Sciatic nerve (tissue), 2 donors: ENCODE results near the gene TMEM218. TPM values are rescaled to one million over a fixed set of nuclear protein-coding genes. Genes with fewer than 3 reads are reported as not detected.
"Not testable (repeated sequence)": the region's sequence is repeated elsewhere in the genome, so short reads cannot be mapped to it uniquely, and the experiment has no call there.

Experiments used
- ATAC-seq: fragments of 200-7000 bp; cut with Tn5 transposase; one replicate; pipeline ENCODE4 v1.9.1; 2020; ENCODE audit warnings: mild to moderate bottlenecking, moderate library complexity
- DNase-seq: peaks from one replicate; pipeline ENCODE4 v3.0.0-alpha.2; 2020; ENCODE audit warnings: low spot score
- intact Hi-C: fragments of 100-400 bp; cut with DNase I; formaldehyde crosslinking; loops from one replicate; pipeline ENCODE4 v1.14.2; 2022
- total RNA-seq: library from RNA; stranded (reverse); fragmentation: NEBNext Ultra II Directional; extraction: Animal tissue kit (Norgen Biotek cat#: 25700); gene quantifications from one replicate; pipeline ENCODE4 v1.2.1, GENCODE V29; 2021
- donor health status: DM: no; HTN: no; CAD: no.
- donor health status: DM: no; HTN: no; CAD: no.

The TMEM218 gene
- total RNA-seq, 1 donor from 2014 or later = 15.2 TPM

DNA sequence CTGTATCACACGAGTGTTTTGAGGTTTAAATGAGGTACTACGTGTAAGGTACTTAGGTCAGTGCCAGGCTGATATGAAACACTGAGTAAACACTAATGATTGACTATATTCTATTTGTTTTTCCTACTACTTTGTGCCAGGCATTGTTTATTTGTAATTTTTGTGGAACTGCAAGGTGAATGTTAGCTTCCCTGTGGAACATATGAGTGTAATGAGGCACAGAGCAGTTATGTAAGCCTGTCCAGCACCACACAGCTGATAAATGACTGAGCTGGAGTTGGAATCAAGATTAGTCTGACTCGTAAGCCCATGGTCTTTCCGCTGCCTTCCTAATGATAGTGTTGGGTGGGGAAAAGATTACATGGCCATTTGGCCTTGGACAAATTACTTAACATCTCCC, 42.4 kb downstream of the TMEM218 start:
- ATAC-seq (no peak), DNase-seq (no peak)
- intact Hi-C loops = no loop called here

DNA sequence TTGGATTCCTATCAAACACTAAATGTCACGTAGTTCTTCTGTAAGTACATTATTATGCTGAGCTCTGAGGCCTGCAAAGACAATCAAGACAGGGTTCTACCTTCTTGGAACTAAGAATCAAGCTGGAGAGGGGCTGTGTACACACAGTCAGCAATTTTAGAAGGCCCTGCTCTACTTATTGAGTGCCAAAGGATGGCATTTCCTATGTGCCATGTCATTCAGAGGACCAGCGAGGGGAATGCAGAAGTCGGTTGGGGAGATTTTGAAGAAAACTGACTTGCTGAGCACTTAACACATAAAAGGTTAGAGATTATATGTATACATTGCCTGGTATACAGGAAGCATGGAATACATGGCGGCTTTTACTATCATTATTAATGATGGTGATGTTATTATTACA, 43.1 kb downstream of the TMEM218 start:
- DNase-seq (no peak), ATAC-seq (no peak)
- intact Hi-C loops = no loop called here

DNA sequence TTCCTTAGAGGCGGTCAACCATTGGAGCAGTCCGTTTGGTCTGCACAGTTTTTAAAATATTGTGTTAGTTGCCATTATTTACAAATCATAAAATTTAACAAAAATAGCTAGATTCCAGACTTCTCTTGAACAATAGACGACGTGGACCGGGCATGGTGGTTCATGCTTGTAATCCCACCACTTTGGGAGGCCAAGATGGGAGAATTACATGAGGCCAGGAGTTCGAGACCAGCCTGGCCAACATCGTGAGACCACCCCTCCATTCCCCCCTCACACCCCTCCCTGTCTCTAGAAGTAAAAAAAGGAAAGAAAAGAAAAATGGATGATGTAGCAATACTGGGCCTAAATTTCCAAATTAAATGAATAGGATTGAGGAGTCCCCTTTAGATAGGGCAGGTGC, 47.4 kb downstream of the TMEM218 start:
- DNase-seq (no peak), ATAC-seq (no peak)
- intact Hi-C loops = no loop called here

DNA sequence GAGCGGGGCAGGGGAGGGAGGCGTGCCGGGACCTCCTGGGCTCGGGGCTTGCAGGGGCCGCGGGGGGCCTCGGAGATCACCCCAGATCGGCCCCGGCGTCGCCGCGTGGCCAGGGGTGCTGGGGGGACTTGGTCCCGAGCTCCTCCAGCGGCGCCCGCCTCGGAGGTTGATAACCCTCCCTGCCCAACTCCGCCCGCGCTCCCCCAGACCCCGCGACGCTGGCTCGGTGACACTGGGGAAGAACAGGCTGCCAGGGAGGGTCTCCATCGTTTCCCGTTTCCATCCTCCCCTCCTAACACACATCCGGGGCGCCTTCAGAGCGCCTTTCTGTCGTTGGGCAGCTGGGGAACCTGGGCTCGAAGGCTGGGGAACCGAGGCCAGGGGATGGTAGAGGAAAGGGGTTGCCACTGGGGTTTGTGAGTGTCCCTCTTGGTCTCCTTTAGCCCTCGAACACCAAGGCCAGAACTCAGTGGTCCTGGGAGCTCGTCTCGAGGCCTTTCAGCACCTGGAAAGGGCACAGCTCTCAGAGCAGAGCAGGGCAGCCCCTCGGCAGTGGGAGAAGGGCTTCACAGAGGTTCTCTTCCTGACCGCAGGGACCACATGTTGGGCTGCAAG, 47.9 kb downstream of the TMEM218 start:
- peak; percentile 10 for ATAC-seq
- intact Hi-C loops = no loop called here
- no peak for DNase-seq

DNA sequence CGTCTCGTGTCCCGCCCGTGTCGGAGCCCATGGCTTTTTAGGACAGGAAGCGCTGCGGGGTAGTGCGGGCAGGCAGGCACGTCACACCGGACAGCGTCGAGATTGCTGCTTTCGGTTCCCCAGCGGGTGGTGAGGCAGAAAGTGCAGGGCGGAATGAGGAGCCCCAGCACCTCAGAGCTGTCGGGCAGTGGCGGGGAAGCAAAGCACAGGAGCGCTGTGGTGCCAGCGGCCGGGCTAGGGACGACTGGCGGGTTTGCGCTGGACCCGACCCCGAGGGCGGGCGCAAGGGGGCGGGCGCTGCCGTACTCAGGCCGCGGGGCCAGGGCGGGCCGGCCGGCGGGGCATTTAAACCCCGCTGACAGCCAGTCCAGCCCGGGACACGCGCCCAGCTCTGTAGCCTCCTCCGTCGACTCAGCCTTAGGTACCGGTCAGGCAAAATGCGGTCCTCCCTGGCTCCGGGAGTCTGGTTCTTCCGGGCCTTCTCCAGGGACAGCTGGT, 48.4 kb downstream of the TMEM218 start, which contains the start of gene SLC37A2:
SLC37A2 (plus strand) TSS at position 375 of the 498 bp plus-strand sequence; CDS start at position 438, 63 bp downstream.
- DNase-seq (peak; percentile 76), ATAC-seq (peak; percentile 95)
- intact Hi-C loops = no loop called here

DNA sequence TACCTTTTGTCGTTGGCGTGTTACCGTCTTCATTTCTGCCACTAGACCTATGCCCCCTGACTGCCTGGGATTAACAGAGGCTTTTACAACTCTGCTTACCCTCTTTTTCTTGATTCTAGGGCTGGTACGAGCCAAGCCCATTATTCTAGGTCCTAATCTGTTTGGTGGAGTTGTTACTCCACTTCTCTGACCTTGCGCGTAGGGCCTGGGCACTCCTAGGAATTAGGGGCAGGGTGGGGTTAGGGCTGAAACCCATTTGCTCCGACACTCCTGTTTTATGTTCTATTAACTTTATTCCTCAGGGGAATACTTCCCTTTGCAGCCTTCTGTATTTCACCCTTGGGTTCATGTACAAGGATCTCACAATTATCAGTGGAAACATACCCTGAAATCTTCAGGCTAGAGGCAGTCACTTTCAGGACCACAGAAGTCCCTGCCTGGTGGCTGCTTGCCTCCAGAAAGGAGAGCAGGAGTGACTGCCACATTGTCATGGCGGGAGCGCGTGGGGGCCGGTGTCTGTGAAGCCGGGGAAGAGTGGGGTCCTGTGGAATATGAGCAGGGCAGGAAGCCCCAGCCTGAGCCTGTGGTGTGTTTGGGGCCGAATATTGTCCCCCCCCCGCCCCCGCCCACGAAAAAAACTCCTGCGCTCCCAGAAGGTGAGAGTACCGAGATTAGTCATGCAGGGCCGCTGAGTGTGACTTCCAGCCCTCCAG, 49.1 kb downstream of the TMEM218 start:
- ATAC-seq = peak; percentile 62
- no peak for DNase-seq
- intact Hi-C loops = no loop called here

DNA sequence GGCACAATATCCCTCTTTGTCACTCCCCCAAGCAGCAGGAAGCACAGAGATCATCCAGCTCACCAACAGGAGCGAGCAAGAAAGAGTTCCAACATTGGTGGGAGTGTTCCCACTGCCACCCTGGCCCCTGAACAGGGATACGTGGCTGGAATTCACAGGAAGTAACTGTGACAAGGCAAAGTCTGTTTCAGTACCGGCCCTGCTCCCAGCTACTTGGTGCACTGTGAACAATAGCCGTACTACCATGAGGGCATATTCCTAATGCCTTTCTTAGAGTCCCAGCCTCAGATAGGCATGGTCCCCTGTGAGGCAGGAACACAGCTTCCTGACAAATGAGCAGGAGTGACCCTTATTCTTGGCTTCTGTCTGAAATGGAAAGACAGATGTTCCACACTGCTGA, 50.1 kb downstream of the TMEM218 start:
- intact Hi-C loops = no loop called here
- DNase-seq = no peak
- no peak for ATAC-seq

DNA sequence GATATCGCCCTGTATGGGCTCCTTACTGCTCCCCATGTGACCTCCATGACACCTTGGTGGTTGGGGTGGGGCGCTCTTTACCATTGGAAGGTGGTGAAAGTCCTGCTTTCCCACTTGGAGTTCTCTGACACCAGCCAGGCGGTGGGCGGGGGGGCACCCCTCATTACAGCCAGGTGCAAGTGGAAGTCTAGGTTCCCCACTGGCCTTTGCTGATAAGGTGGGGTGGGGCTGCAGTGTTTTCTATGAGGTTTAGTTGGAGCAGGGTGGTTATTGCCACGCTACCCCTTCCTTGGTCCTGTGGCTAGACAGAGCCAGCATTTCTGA, 53.8 kb downstream of the TMEM218 start:
- DNase-seq = no peak
- no peak for ATAC-seq
- intact Hi-C loops = no loop called here

DNA sequence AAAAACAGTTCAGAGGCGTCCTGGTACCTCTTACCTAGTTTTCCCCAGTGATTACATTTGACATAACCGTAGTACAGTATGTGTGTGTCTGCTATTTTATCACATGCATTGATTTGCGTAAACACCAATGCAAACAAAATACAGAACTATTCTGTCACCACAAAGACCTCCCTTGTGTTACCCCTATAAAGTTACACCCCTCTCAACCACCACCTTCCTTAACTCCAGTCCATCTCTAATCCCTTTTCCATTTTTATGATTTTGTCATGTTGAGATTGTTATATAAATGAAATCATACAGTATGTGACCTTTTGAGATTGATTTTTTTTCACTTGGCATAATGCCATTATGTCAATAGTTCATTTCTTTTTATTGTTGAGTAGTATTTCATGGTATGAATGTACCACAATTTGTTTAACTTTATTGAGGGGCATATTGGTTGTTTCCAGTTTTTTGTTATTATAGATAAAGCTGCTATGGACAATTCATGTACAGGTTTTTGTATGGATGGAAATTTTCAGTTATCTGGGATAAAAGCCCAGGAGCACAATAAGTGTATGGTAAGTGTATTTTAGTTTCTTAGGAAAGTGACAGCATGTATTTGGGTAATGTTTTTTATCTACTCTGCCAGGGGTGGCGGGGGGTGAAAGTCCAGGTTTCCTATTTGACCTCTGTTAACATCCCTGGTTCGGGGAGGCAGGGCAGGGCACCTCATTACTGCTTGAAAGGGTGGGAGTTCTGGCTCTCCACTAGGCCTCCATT, 54.3 kb downstream of the TMEM218 start:
- no peak for ATAC-seq
- intact Hi-C loops = no loop called here
- DNase-seq = no peak

DNA sequence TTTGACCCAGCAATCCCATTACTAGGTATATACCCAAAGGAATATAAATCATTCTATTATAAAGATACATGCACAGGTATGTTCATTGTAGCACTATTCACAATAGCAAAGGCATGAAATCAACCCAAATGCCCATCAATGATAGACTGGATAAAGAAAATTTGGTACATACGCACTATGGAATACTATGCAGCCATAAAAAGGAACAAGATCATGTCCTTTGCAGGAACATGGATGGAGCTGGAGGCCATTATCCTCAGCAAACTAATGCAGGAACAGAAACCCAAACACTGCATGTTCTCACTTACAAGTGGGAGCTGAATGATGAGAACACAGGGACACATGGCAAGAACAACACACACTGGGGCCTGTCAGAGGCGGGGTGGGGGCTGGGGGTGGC, 55.3 kb downstream of the TMEM218 start:
- ATAC-seq, DNase-seq, intact Hi-C loops: not testable (repeated sequence)

DNA sequence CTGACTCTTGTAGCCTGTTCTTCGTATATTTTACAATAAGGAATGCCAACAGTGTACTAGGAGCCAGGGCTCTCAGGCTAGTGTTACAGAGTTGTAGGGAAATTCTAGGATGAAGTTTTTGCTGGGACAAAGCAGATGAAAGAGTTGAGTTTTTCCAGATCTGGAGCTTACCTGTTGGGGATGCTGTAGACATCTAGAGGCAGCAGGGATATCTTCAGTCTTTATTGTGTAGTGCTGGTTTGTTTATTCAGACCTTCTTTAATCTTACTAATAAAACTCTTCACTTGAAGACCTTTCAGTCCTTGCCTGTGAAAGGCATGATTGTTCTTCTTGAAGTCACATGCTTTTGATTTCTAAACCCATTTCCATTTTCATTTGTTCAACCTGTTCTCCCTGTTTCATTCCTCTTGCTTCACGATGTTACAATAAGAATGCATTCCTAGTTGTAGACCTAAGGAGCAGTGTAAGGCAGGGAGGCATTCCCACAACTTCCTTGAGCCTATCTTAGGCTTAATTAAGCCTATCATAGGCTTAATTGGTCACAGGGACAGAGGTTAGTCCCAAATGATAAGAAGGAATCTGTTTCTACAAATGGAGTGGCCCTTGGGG, 56.2 kb downstream of the TMEM218 start:
- intact Hi-C loops = no loop called here
- no peak for DNase-seq
- ATAC-seq = no peak

DNA sequence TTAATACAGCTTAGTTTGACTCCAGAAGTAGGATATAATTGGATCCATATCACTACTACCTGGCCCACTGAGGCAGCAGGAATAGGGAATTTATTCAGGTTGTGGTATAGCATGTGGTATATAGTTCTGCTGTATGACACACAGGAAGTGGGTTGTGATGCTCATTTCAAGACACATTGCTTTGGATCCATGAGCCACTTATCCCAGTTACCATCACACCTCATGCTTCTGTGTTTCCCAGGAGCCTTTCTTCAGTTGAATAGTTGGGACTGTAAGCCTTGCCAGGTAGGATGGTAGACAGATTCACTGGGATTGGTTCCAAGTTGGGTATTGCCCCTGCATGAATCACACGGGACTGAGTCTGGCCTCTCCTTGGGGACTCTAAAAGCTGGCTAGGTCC, 58.3 kb downstream of the TMEM218 start:
- ATAC-seq (no peak), DNase-seq (no peak)
- intact Hi-C loops = no loop called here

DNA sequence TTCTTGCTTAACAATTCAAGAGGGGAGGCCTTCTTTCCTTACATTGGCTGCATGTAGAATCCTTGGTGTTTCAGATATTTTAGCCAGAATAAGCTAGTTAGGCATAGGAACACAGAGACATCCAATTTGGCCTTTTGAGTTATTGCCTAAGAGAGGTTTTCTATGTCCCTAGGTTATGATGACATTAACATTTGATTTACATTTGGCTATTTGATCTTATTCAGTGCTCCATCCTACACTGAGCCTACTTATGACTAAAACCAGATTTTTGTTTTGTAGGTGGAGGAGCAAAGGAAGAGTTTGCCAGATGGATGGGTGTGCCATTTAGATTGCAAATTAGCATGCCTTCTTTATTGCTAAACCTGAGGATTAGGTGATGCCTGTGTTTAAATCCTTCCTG, 59.4 kb downstream of the TMEM218 start:
- intact Hi-C loops = no loop called here
- no peak for DNase-seq
- ATAC-seq = no peak

DNA sequence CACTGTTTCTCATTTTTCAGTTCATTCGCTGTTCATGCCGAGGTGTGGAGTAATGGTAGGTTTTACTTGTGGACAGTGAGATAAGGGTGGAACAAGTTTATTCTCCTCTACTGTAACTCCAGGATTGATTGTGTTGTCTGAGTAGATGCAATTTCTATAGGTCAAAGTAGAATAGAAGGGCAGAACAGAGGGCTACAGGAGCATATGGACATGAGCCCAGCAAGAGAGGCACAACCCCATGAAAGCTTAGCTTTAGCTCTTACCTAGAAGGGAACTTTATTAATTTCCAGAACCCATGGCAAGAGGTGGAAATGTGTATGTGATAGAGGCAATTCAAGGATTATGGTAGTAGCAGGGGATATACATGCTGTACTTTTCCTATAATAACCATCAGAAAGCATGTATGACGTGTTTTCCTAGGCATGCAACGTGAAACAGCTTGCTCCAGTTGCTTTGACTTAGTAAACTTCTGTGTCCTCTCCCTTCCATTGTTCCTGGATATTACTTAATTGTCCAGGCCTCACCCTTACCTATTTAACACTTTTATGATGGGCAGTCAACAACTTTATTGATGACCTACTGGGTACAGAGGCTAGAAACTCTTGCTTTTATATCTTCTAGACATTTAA, 62.1 kb downstream of the TMEM218 start:
- intact Hi-C loops = no loop called here
- no peak for ATAC-seq
- DNase-seq = no peak

Other genes with a start within 250 kb of the TMEM218 start
- gene ROBO3, start 246.2 kb downstream of the TMEM218 start, total RNA-seq = 36.6 TPM
- gene ROBO4, start 213.8 kb downstream of the TMEM218 start, total RNA-seq = 34.4 TPM
- gene HEPN1, start 192.4 kb downstream of the TMEM218 start, total RNA-seq = not detected
- gene HEPACAM, start 175.6 kb downstream of the TMEM218 start, total RNA-seq = 16.5 TPM
- gene CCDC15, start 157.4 kb downstream of the TMEM218 start, total RNA-seq = 2.8 TPM
- gene SLC37A2, start 48.3 kb downstream of the TMEM218 start, total RNA-seq = 12.7 TPM
- gene PKNOX2, start 53.1 kb upstream of the TMEM218 start, total RNA-seq = 17.3 TPM